Dermis microvascular lymphatic vessel endothelial cell (primary cell): ENCODE measurements around the gene RNF114. TPM values are rescaled to one million over a fixed set of nuclear protein-coding genes. Genes with fewer than 3 reads are reported as not detected.
"Not testable (repeated sequence)": the region's sequence is repeated elsewhere in the genome, so short reads cannot be mapped to it uniquely, and the experiment has no call there.

Experiments
- DNase-seq, 2 donors: peaks; one replicate each; pipeline versions ENCODE4 v3.0.0 to v3.0.0-alpha.2; 2010; ENCODE audit warnings: low read depth in 2 of 2
- total RNA-seq: library from RNA; depleted of rRNA; stranded (reverse); fragments of >200 nt; gene quantifications from 2 replicates; pipeline ENCODE4 v1.2.1, GENCODE V29; 2014

RNF114 gene
- total RNA-seq, 1 donor from 2014 or later = 30.8 TPM

DNA sequence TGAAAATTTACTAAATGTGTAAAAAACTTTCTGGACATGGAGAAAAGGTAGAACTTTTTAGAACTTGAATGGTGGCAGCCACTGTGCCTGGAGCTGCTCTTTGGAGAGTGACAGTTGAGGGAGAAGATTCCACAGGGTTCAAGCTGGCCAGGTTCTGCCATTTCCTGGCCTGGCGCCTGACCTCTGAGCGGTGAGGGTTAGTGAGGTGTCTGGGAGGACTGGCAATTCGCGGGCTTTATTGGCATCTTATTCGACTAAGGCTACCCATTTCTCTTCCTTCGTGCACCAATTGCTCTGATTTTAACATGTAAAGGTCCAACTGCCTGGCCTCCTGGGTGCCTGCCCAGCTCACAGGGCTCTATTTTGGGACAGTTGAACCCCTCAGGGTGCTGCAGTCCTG, 49.0 kb downstream of the RNF114 start:
- DNase-seq = peak in 1 of 2 donors; percentile 38

DNA sequence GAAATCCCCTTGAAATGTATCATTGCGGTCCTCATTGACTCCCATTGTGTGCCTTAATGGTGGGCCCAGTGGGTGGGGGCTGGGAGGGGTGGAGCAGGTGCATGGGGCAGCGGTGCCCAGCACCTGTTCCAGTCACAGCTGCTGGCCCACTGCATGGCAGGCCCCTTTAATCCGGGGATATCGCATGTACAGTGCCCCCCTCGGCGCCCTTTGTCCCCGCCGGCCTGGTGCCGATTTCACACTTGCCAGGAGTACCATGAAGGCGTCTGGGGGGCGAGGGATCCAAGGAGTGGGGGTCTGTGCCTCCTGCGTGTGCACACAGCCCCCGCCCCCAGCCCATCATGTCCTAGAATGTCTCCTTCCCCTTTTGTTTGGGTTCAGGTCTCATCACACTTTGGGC, 49.4 kb downstream of the RNF114 start:
- no peak for DNase-seq

DNA sequence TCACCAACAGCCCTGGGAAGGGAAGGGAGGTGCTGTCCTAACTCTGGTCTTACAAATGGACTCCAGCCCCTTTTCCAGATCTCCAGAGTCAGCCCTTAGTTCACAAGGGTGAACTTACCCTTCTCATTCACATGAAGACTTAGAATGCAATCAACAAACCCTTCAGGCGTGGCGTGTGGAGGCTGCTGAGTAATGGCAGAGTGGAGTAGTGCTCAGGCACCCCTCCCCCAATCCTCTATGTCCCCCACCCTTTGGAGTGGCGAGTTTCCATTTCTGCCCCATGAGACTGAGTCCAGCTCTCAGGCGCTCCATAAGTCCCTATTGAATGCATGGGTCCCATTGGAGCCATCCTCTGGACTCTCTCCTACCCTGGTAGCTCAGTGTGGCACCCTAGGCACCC, 49.9 kb downstream of the RNF114 start:
- peak in 1 of 2 donors; percentile 28 for DNase-seq

DNA sequence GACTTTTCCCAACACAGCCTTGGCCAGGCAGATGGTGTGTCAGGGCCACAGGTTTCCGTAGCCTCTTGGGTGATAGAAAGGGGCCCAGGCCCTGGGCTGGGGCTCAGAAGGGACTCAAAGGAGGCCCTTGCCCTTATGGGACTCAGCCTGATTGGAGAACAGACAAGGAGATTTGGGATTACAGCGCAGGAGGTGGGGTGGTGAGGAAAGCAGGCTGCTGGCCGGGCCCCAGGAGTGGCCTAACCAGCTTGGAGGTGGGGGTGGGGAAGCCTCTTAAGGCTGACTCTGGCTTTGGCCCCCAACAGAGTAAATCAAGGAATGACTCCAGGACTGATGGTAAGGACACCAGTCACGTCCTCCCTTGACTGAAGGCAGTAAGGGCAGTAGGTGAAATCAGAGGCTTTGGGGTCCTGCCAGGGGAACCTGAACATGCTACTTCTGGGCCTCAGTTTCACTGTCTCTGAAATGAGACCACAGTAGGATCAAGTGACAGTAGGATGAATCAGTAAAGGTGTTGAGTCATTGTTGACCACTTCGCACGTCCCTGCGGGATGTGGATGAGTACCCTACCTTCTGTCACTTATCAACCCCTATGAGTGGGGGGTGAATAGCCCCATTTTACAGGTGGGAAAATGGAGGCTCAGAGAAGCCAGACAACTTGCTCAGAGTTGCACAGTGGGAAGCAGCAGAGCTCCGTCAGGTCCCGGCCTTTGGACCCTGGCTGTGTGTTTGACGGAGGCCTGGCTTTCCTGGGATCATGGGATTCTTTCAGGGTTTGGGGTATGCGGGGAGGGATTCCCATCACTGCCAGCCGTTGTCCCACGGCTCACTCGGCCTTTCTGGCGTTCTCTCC, 51.0 kb downstream of the RNF114 start:
- peak in 1 of 2 donors; percentile 55 for DNase-seq

DNA sequence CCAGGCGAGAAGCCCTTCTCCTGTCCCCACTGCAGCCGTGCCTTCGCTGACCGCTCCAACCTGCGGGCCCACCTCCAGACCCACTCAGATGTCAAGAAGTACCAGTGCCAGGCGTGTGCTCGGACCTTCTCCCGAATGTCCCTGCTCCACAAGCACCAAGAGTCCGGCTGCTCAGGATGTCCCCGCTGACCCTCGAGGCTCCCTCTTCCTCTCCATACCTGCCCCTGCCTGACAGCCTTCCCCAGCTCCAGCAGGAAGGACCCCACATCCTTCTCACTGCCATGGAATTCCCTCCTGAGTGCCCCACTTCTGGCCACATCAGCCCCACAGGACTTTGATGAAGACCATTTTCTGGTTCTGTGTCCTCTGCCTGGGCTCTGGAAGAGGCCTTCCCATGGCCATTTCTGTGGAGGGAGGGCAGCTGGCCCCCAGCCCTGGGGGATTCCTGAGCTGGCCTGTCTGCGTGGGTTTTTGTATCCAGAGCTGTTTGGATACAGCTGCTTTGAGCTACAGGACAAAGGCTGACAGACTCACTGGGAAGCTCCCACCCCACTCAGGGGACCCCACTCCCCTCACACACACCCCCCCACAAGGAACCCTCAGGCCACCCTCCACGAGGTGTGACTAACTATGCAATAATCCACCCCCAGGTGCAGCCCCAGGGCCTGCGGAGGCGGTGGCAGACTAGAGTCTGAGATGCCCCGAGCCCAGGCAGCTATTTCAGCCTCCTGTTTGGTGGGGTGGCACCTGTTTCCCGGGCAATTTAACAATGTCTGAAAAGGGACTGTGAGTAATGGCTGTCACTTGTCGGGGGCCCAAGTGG, 51.9 kb downstream of the RNF114 start:
- no peak for DNase-seq

DNA sequence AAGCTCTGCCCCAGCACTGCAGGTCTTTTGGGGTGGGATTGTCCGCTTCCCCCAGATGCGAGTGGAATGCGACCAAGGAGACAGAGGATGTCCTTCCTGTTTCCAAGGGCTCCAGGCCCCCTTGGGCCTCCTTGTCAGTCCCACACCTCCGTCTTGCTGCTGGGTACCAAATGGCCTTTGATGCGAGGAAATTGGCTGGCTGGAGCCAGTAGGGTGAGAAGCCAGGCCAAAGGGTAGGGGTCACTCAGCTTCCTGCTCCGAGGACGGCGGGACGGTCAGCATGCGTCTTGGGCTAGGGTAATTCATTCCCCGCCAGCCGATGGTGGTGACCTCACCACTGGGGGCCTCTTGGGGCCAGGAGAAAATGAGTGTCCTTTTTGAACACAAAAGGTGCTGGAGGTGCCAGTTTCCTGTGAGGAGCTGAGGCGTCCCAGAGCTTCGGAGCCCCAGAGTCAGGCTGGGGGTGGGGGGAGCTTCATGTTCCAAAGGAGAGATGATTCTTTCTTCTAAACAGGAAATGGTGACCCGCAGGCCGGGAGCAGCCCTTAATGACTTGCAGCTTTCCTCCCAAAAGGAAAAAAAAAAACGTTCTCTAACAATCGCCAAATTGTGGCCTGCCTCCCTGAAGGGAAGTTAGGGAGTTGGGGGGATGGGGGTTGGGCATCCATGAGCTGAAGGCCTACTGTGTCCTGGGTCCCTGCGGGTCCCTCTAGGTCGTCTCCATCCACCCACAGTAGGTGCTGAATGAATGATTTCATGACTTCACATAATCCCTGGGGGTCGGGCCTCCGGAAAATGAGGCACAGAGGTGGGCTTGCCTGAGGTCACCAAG, 53.3 kb downstream of the RNF114 start:
- DNase-seq = peak in 1 of 2 donors; percentile 81

DNA sequence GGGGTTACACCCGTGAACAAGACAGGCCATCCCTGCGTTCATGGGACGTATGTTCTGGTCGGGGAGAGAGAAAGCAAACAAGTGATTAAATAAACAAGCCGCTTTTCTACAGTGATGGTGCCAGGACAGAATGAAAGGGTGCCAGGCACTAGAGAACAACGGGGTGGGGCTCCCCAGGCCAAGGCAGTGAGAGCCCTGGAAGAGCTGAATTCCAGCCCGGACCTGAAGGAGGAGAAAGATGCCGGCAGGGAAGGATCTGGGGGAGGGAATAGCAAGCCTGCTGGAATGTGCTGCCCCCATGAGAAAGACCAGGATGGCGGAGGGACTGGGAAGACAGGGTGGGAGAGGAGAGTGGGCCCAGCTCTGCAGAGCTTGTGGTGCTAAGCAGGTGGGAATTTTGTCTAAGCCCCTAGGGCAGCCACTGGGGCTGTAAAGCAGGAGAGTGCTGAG, 54.1 kb downstream of the RNF114 start:
- DNase-seq = no peak

DNA sequence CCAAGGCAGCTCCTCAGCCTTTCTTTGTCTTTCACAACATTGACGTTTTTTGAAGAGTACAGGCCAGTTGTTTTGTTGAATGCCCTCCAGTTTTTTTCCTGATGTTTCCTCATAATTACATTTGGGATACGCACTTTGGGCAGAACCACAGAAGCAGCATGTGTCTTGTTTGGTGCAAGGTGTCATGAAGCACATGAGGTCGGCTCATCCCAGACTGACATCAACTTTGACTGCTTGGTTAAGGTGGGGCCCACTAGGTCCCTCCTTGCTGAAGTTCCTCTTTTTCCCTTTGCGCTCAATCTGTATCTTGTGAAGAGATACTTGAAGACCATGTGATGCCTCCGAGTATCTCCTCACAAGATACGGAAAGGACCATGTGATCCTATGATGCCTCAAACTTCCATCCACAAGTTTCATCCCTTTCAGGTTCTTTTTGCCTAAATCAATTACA, 57.1 kb downstream of the RNF114 start:
- no peak for DNase-seq

DNA sequence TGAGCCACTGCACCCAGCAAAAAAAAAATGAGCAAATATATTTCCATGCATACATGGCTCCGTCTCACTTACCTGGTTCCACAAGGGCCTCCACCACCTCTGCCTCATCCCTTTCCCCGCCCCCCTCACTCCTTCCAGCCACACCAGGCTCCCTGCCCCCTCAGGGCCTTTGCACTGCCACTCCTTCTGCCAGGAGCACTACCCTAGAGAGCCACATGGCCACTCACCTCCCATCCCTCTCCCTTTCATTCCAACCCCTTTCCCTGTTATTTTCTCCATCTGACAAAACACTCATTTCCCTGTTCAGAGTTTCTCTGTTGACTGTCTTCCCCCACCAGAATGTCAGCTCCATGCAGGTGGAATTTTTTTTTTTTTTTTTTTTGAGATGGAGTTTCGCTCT, 59.4 kb downstream of the RNF114 start:
- no peak for DNase-seq

DNA sequence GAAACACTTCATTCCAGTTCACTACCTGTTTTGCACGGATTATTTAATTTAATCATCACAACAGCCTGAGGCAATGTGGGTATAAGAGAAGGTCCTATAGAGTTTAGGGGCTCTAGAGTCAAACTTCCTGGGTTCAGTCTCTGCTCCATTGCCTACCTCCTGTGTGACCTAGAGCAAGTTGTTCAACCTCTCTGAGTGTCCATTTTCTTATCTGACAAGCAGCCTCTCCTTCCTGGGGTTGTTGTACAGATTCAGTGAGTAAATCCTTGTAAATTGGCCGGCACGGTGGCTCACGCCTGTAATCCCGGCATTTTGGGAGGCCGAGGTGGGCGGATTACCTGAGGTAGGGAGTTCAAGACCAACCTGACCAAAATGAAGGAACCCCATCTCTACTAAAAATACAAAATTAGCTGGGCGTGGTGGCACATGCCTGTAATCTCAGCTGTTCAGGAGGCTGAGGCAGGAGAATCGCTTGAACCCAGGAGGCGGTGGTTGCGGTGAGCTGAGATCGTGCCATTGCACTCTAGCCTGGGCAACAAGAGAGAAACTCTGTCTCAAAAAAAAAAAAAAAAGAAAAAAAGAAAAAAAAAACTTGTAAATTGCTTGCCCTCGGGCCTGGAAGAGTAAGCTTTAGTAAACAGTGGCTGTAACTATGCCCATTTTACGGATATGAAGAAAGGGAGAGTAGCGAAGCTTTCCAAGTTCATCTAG, 62.4 kb downstream of the RNF114 start:
- DNase-seq = not testable (repeated sequence)

DNA sequence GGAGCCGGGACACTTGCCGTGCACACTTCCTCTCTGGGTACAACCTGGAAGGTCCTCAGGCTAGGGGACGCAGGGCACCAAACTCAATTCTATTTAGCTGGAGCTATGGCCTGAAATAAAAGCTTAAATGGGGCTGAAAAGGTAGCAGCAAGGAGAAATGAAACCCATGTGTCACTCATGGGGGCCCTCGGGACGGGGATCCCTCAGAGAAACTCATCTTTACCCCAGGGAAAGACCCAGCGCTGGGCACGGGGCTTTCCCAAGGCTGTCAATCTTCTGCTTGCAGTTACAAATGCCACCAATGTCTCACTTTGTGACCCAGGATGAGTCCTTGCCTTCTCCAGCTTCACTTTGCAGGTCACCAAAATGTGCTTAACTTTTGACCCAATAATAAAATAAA, 63.1 kb downstream of the RNF114 start:
- DNase-seq = no peak

DNA sequence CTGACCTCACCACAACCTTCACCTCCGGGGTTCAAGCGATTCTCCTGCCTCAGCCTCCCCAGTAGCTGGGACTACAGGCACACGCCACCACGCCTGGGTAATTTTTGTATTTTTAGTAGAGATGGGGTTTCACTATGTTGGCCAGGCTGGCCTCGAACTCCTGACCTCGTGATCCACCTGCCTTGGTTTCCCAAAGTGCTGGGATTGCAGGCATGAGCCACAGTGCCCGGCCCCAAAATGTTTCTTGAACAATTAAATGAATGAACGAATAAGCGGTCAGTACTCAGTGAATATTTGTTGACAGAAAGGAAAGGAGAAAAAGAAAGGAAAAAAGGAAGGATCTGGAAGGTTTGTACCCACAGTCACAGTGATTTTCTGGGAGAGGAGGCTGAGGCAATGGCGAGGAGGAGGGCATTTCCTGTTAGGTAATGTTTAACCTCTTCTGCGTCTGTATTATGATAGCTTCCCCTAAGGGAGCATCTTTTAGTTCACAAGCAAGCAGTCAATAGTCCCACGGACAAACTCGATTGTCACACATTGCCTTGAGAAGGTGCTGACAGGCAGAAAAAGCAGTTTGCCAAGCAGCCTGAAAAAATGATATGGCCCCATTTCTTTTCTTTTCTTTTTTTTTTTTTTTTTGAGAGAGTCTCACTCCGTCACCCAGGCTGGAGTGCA, 64.5 kb downstream of the RNF114 start:
- not testable (repeated sequence) for DNase-seq

DNA sequence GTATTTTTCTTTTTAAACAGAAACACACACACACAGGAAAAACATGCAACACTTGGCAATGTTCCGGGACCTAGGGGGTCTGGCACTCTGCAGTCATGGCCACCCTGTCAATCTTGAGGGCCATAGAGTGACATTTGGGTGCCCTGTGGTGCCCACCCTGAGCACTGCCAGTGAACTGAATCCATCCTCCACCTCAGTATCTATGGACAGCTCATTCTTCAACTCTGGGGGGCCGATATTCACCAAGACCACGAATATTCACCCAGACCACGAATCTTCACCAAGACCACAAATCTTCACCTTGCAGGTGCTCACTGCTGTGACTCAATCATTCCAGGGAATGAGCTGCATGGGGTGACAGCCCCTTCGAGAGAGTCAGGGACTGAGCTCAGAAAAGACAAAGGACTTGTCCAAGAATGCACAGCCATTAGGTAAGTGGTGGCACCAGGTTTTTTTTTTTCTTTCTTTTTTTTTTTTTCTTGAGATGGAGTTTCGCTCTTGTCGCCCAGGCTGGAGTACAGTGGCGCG, 65.7 kb downstream of the RNF114 start:
- no peak for DNase-seq

DNA sequence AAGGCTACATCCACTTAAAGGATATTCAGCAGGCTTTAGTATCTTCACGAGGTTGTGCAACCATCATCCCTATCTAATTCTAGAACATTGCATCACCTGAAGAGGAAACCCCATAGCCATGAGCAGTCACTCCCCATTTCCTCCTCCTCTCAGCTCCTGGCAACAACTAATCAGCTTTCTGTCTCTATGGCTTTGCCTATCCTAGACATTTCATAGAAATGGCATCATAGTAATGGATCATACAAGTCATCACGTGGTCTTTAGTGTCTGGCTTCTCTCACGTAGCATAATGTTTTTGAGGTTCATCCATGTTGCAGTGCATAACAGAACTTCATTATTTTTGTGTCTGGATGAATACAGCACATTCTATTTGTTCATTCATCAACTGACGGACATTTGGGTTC, 67.1 kb downstream of the RNF114 start:
- DNase-seq = peak; percentile 72 to 80

Other genes with a start within 250 kb of the RNF114 start
- gene B4GALT5, start 222.5 kb upstream of the RNF114 start, total RNA-seq = 33.1 and 56.3 TPM in 2 replicates
- 5.0 and 5.8 TPM in 2 replicates for gene SLC9A8, start 123.6 kb upstream of the RNF114 start, total RNA-seq
- 0.64 and 1.0 TPM in 2 replicates for gene SPATA2, start 20.9 kb upstream of the RNF114 start, total RNA-seq
- gene SNAI1, start 46.6 kb downstream of the RNF114 start, total RNA-seq = 1.0 and 1.6 TPM in 2 replicates
- 23.6 and 37.2 TPM in 2 replicates for gene UBE2V1, start 176.8 kb downstream of the RNF114 start, total RNA-seq
- gene PEDS1, start 217.3 kb downstream of the RNF114 start, total RNA-seq = 11.2 and 20.0 TPM in 2 replicates